WTC11 (cell line): Measurements from ENCODE around the gene RXRA. TPM values are rescaled to one million over a fixed set of nuclear protein-coding genes. Genes with fewer than 3 reads are reported as not detected.

Experiments
- ATAC-seq: fragments of 200-7000 bp; cut with Tn5 transposase; 2 replicates; pipeline ENCODE4 v1.10.0; 2021; ENCODE audit warnings: mild to moderate bottlenecking, moderate library complexity
- CTCF ChIA-PET: fragments of 300-600 bp; sonication (Branson Sonifier 250); formaldehyde crosslinking; loops from one replicate; lab custom pipeline; 2021; ENCODE audit warnings: antibody characterized with exemption; lab: Charles Lee
- POLR2A ChIA-PET: fragments of 350-600 bp; sonication (Branson Sonifier 250); formaldehyde crosslinking; loops from one replicate; lab custom pipeline; 2021; ENCODE audit warnings: antibody characterized with exemption; lab: Charles Lee
- DNase-seq: peaks from one replicate; pipeline ENCODE4 v3.0.0; 2021; ENCODE audit warnings: low spot score
- H3K27ac Mint-ChIP-seq: 2 replicates; pipeline ENCODE4 v1.8.0; 2021; ENCODE audit warnings: mixed read lengths
- H3K27me3 Mint-ChIP-seq: 2 replicates; pipeline ENCODE4 v1.8.0; 2021; ENCODE audit warnings: low read depth, mild to moderate bottlenecking, moderate library complexity, mixed read lengths
- H3K36me3 Mint-ChIP-seq: 2 replicates; pipeline ENCODE4 v1.8.0; 2021; ENCODE audit warnings: mixed read lengths
- H3K4me1 Mint-ChIP-seq: 2 replicates; pipeline ENCODE4 v1.8.0; 2022; ENCODE audit warnings: mixed read lengths
- H3K4me3 Mint-ChIP-seq: 2 replicates; pipeline ENCODE4 v1.8.0; 2021; ENCODE audit warnings: mild to moderate bottlenecking, moderate library complexity, mixed read lengths
- H3K9me3 Mint-ChIP-seq: 2 replicates; pipeline ENCODE4 v1.8.0; 2021; ENCODE audit warnings: mixed read lengths
- FOXJ3 ChIP-seq: sonication (generic); formaldehyde crosslinking; IDR thresholded peaks from 2 replicates; pipeline ENCODE4 v1.9.0; 2021; ENCODE audit warnings: missing genetic modification reagents, mild to moderate bottlenecking, borderline replicate concordance
- HMGA2 ChIP-seq: fragments of 250-450 bp; sonication (Bioruptor Pico); IDR thresholded peaks from 2 replicates; pipeline ENCODE4 v1.4.0; 2021; ENCODE audit warnings: mild to moderate bottlenecking, moderate library complexity
- IRF2 ChIP-seq: sonication (generic); formaldehyde crosslinking; IDR thresholded peaks from 2 replicates; pipeline ENCODE4 v1.8.0; 2022; ENCODE audit warnings: low read depth, missing genetic modification reagents, borderline replicate concordance
- OVOL2 ChIP-seq: fragments of 250-450 bp; sonication (Bioruptor Pico); IDR thresholded peaks from 2 replicates; pipeline ENCODE4 v1.9.0; 2021; ENCODE audit warnings: mild to moderate bottlenecking, borderline replicate concordance
- SMAD3 ChIP-seq: sonication (generic); formaldehyde crosslinking; IDR thresholded peaks from 2 replicates; pipeline ENCODE4 v1.8.0; 2022; ENCODE audit warnings: missing genetic modification reagents, mild to moderate bottlenecking, borderline replicate concordance
- SP1 ChIP-seq: sonication (generic); formaldehyde crosslinking; conservative IDR thresholded peaks from 2 replicates; pipeline ENCODE4 v1.8.1; 2022; ENCODE audit warnings: missing genetic modification reagents
- TCF7 ChIP-seq: sonication (generic); formaldehyde crosslinking; IDR thresholded peaks from 2 replicates; pipeline ENCODE4 v1.8.0; 2022; ENCODE audit warnings: mild to moderate bottlenecking, low read depth, missing genetic modification reagents, moderate library complexity
- TEAD1 ChIP-seq: sonication (generic); formaldehyde crosslinking; IDR thresholded peaks from 2 replicates; pipeline ENCODE4 v1.8.0; 2022; ENCODE audit warnings: mild to moderate bottlenecking, missing genetic modification reagents
- ZNF232 ChIP-seq: sonication (generic); formaldehyde crosslinking; IDR thresholded peaks from 2 replicates; pipeline ENCODE4 v1.8.0; 2022; ENCODE audit warnings: mild to moderate bottlenecking, missing genetic modification reagents
- ZNF263 ChIP-seq: sonication (generic); formaldehyde crosslinking; IDR thresholded peaks from 2 replicates; pipeline ENCODE4 v1.8.1; 2022; ENCODE audit warnings: low read depth, mild to moderate bottlenecking, moderate library complexity, missing genetic modification reagents
- ZNF416 ChIP-seq: fragments of 250-450 bp; sonication (Bioruptor Pico); IDR thresholded peaks from 2 replicates; pipeline ENCODE4 v1.9.0; 2021; ENCODE audit warnings: mild to moderate bottlenecking, inconsistent platforms
- ZNF423 ChIP-seq: fragments of 250-450 bp; sonication (Bioruptor Pico); IDR thresholded peaks from 2 replicates; pipeline ENCODE4 v2.1.2; 2022; ENCODE audit warnings: mild to moderate bottlenecking, moderate library complexity
- ZNF671 ChIP-seq: fragments of 250-450 bp; sonication (Bioruptor Pico); IDR thresholded peaks from 2 replicates; pipeline ENCODE4 v1.8.0; 2021; ENCODE audit warnings: mild to moderate bottlenecking
- total RNA-seq: library from RNA; stranded (reverse); gene quantifications from 3 replicates; pipeline ENCODE4 v1.2.3, GENCODE V29; 2021
- TF ChIP-seq, protein P1 (sequence below): sonication (generic); formaldehyde crosslinking; IDR thresholded peaks from 2 replicates; pipeline ENCODE4 v1.8.1; 2022; ENCODE audit warnings: mild to moderate bottlenecking, missing genetic modification reagents, moderate library complexity, borderline replicate concordance
- TF ChIP-seq, protein P2 (sequence below): fragments of 250-450 bp; sonication (Bioruptor Pico); IDR thresholded peaks from 2 replicates; pipeline ENCODE4 v1.9.0; 2021; ENCODE audit warnings: moderate library complexity, mild to moderate bottlenecking, inconsistent platforms, borderline replicate concordance
- TF ChIP-seq, protein P3 (sequence below): sonication (generic); formaldehyde crosslinking; IDR thresholded peaks from 2 replicates; pipeline ENCODE4 v1.8.0; 2022; ENCODE audit warnings: missing genetic modification reagents
- TF ChIP-seq, protein P4 (sequence below): sonication (generic); formaldehyde crosslinking; IDR thresholded peaks from 2 replicates; pipeline ENCODE4 v1.8.1; 2022; ENCODE audit warnings: low read depth, mild to moderate bottlenecking, moderate library complexity, missing genetic modification reagents, borderline replicate concordance
- TF ChIP-seq, protein P5 (sequence below): sonication (generic); formaldehyde crosslinking; IDR thresholded peaks from 2 replicates; pipeline ENCODE4 v1.8.1; 2023; ENCODE audit warnings: mild to moderate bottlenecking, missing genetic modification reagents, moderate library complexity
- TF ChIP-seq, protein P6 (sequence below): fragments of 250-450 bp; sonication (Bioruptor Pico); IDR thresholded peaks from 2 replicates; pipeline ENCODE4 v1.9.0; 2021; ENCODE audit warnings: mild to moderate bottlenecking

Gene RXRA
- total RNA-seq, 1 experiment from 2014 or later: 27.5 TPM

DNA sequence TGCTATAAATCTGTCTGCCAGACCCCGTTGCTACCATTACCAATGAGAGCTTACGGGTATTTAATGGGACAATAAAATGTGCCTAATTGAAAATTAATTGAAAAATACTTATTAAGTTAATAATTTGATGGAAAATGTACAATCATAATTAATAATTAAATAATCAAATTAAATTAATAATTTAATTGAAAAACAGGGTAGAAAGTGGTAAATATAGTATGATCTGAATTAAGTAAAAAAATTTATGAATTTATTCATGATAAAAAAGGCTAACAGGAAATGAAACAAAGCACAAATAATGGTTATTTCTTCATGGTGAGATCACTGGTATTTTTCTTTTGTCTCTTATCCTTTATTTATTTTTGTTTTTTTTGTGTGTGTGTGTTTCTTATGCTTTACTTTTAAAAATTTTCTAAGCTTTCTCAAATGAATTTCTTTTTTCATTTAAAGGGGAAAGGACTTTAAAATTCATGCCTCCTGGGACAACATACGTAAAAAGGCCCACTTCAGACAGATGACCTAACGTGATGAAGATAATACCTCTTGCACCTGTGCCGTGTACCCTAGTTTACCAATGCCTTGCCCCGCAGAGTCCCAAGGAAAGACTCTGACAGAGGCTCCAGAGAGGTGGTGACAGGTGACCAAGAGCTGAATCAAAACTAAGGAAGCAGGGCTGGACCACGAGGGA, 24.0 kb upstream of the RXRA start:
- DNase-seq: no peak
- no peak for ATAC-seq
- ChIA-PET CTCF (no interaction called here), POLR2A (no interaction called here)
- H3K36me3 Mint-ChIP-seq: no peaks in the 10 kb centered on the region
- H3K4me1 Mint-ChIP-seq: no peaks in the 10 kb centered on the region
- H3K27me3 Mint-ChIP-seq: no peaks in the 10 kb centered on the region
- no peaks in the 10 kb centered on the region for H3K9me3 Mint-ChIP-seq
- H3K4me3 Mint-ChIP-seq: no peak overlapping the region
- no peak overlapping the region for H3K27ac Mint-ChIP-seq
- TF ChIP-seq SP1 (CRISPR knock-in tag) (no peak), HMGA2 (CRISPR knock-in tag) (peak; percentile 91)

DNA sequence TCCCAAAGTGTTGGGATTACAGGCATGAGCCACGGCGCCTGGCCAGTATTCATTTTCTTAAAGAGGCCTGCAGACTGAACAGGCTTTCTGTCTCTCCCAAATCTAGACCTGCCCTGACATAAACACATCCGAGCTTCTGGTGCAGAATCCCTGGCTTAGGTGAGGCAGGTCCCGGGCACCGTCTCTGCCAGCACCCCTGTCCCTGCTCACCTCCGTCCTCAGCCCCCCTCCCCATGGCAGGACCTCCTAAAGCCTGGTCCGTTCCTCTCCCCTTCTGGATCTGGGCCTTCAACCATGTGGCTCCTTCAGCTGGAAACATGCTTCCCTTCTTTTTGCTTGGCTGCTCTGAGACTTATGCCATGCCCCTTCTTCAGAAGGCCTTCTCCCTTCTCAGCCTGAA, 22.7 kb upstream of the RXRA start:
- Mint-ChIP-seq H3K36me3 (no peaks in the 10 kb centered on the region), H3K27ac (no peak overlapping the region), H3K4me1 (no peaks in the 10 kb centered on the region), H3K9me3 (peaks cover 4% of the 10 kb centered on the region; the same call in 1 of the 2 replicates), H3K27me3 (no peaks in the 10 kb centered on the region), H3K4me3 (no peak overlapping the region)
- CTCF ChIA-PET: no interaction called here
- DNase-seq: no peak
- TF ChIP-seq ZNF263: no peak
- TF ChIP-seq TCF7 (CRISPR knock-in tag): no peak
- TF ChIP-seq FOXJ3 (CRISPR knock-in tag): no peak
- TF ChIP-seq, protein P1, sequence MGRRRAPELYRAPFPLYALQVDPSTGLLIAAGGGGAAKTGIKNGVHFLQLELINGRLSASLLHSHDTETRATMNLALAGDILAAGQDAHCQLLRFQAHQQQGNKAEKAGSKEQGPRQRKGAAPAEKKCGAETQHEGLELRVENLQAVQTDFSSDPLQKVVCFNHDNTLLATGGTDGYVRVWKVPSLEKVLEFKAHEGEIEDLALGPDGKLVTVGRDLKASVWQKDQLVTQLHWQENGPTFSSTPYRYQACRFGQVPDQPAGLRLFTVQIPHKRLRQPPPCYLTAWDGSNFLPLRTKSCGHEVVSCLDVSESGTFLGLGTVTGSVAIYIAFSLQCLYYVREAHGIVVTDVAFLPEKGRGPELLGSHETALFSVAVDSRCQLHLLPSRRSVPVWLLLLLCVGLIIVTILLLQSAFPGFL (CRISPR knock-in tag): no peak
- TF ChIP-seq ZNF423 (CRISPR knock-in tag): no peak
- TF ChIP-seq, protein P2, sequence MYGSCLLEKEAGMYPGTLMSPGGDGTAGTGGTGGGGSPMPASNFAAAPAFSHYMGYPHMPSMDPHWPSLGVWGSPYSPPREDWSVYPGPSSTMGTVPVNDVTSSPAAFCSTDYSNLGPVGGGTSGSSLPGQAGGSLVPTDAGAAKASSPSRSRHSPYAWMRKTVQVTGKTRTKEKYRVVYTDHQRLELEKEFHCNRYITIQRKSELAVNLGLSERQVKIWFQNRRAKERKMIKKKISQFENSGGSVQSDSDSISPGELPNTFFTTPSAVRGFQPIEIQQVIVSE (CRISPR knock-in tag): no peak
- ATAC-seq: no peak
- POLR2A ChIA-PET: no interaction called here

DNA sequence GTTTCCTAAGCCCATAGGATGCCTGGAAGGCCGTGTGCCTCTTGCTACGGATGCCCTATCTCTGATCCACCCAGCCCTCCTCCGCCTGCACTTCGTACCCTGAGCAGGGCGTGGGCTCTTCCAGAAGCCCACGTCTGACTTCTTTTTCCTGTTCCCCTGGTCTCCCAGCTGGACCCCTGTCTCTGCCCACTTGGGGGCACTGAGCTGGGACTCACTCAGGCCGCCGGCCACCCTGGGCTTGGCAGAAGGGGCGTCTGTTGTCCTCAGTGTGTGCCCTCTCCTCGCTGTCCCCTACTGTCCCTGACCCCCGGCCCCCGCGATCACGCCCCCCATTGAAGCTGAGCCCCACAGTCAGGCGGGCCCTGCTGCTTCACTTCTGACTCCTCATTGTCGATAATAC, 22.0 kb upstream of the RXRA start:
- POLR2A ChIA-PET: interaction anchor here (0.6 kb wide), 1 partner anchor 855 kb away, joined by 5 read pairs; no protein-coding TSS in a partner anchor
- no peak for DNase-seq
- H3K27me3 Mint-ChIP-seq: no peaks in the 10 kb centered on the region
- H3K4me1 Mint-ChIP-seq: no peaks in the 10 kb centered on the region
- H3K9me3 Mint-ChIP-seq: peaks cover 4% of the 10 kb centered on the region; the same call in 1 of the 2 replicates
- no peaks in the 10 kb centered on the region for H3K36me3 Mint-ChIP-seq
- H3K4me3 Mint-ChIP-seq: no peak overlapping the region
- no peak for TF ChIP-seq HMGA2 (CRISPR knock-in tag)
- no peak for TF ChIP-seq ZNF671 (CRISPR knock-in tag)
- TF ChIP-seq, protein P3, sequence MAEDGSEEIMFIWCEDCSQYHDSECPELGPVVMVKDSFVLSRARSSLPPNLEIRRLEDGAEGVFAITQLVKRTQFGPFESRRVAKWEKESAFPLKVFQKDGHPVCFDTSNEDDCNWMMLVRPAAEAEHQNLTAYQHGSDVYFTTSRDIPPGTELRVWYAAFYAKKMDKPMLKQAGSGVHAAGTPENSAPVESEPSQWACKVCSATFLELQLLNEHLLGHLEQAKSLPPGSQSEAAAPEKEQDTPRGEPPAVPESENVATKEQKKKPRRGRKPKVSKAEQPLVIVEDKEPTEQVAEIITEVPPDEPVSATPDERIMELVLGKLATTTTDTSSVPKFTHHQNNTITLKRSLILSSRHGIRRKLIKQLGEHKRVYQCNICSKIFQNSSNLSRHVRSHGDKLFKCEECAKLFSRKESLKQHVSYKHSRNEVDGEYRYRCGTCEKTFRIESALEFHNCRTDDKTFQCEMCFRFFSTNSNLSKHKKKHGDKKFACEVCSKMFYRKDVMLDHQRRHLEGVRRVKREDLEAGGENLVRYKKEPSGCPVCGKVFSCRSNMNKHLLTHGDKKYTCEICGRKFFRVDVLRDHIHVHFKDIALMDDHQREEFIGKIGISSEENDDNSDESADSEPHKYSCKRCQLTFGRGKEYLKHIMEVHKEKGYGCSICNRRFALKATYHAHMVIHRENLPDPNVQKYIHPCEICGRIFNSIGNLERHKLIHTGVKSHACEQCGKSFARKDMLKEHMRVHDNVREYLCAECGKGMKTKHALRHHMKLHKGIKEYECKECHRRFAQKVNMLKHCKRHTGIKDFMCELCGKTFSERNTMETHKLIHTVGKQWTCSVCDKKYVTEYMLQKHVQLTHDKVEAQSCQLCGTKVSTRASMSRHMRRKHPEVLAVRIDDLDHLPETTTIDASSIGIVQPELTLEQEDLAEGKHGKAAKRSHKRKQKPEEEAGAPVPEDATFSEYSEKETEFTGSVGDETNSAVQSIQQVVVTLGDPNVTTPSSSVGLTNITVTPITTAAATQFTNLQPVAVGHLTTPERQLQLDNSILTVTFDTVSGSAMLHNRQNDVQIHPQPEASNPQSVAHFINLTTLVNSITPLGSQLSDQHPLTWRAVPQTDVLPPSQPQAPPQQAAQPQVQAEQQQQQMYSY (CRISPR knock-in tag): no peak
- no peak for TF ChIP-seq ZNF416
- TF ChIP-seq IRF2 (CRISPR knock-in tag): no peak
- ATAC-seq: no peak
- H3K27ac Mint-ChIP-seq: no peak overlapping the region
- CTCF ChIA-PET: no interaction called here

DNA sequence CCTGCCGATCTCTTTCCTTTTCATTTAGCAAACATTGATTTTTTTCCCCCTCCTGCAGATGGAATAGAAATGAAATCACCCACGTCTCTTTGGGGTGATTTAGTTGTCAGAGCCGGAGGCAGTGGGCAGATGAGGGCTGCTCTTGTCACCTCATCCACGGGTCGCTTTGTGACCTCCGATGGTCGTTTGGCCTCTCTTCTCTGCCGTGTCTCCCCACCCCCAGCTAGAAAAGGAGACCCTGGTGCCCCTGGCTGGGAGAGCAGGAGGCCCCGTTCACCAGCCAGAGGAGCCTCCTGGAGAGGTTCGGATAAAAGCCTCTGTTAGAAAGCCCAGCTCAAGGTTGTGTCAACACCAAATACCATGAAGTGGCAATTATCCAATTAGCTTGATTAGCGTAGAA, 21.6 kb upstream of the RXRA start:
- H3K4me1 Mint-ChIP-seq: no peaks in the 10 kb centered on the region
- ATAC-seq (no peak), DNase-seq (no peak)
- no peaks in the 10 kb centered on the region for H3K36me3 Mint-ChIP-seq
- ChIA-PET POLR2A (interaction anchor here (0.6 kb wide), 1 partner anchor 854 kb away, joined by 5 read pairs; no protein-coding TSS in a partner anchor), CTCF (no interaction called here)
- H3K27me3 Mint-ChIP-seq: no peaks in the 10 kb centered on the region
- no peak overlapping the region for H3K4me3 Mint-ChIP-seq
- H3K27ac Mint-ChIP-seq: no peak overlapping the region
- peaks cover 4% of the 10 kb centered on the region; the same call in 1 of the 2 replicates for H3K9me3 Mint-ChIP-seq
- TF ChIP-seq, protein P4, sequence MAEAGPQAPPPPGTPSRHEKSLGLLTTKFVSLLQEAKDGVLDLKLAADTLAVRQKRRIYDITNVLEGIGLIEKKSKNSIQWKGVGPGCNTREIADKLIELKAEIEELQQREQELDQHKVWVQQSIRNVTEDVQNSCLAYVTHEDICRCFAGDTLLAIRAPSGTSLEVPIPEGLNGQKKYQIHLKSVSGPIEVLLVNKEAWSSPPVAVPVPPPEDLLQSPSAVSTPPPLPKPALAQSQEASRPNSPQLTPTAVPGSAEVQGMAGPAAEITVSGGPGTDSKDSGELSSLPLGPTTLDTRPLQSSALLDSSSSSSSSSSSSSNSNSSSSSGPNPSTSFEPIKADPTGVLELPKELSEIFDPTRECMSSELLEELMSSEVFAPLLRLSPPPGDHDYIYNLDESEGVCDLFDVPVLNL (CRISPR knock-in tag): no peak
- no peak for TF ChIP-seq SMAD3
- no peak for TF ChIP-seq ZNF232 (CRISPR knock-in tag)
- TF ChIP-seq, protein P5, sequence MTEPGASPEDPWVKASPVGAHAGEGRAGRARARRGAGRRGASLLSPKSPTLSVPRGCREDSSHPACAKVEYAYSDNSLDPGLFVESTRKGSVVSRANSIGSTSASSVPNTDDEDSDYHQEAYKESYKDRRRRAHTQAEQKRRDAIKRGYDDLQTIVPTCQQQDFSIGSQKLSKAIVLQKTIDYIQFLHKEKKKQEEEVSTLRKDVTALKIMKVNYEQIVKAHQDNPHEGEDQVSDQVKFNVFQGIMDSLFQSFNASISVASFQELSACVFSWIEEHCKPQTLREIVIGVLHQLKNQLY (CRISPR knock-in tag): no peak
- TF ChIP-seq, protein P6, sequence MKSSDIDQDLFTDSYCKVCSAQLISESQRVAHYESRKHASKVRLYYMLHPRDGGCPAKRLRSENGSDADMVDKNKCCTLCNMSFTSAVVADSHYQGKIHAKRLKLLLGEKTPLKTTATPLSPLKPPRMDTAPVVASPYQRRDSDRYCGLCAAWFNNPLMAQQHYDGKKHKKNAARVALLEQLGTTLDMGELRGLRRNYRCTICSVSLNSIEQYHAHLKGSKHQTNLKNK (CRISPR knock-in tag): no peak
- TF ChIP-seq TEAD1 (CRISPR knock-in tag): no peak
- TF ChIP-seq OVOL2 (CRISPR knock-in tag): no peak
